ENCODE measurements around the gene SART3.

Gene SART3

DNA sequence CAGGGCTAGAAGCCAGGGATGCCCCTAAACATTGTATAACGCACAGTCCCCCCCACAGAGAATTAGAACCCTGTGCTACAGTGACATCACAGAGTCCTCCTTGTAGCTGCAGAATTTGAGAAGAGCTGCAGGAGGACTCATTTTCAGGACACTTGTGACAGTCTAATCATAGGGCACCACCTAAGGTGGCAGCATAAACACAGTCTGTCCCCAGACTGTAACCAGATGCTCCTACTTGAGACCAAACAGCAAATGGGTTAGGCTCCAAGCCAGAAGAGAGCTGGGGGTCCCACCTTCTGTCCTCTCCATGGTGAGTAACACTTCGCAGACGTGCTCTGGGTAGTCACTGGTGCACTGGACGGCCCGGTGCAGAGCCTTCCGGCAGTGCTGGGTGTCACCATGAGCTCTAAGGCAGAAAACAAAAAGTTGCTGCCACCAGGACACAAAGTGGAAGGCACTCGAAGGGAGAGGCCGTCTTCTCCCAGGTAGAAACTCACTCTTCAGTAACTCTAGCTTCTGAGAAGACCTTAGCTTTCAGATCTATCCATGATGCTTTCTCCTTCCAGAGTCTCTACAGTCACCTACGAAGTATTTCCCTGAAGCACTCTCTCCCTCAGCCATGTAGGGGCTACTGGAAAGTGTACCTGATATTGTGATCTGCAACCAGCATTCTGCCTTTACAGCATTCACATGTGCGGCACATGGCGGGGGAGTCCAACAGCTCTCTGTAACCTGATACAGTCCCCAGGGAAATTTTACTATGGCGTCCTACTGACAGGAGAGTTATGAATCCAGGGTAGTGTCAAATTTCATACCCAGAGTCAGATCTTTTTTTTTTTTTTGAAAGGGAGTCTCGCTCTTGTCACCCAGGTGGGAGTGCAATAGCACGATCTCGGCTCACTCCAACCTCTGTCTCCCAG is 28.8 kb downstream of the SART3 start:
- DNase-seq (ENCODE audit: low read depth), result no peak
- no peak overlapping the region for H3K4me3 ChIP-seq (ENCODE audit: low read length)
- TF ChIP-seq, protein P1, sequence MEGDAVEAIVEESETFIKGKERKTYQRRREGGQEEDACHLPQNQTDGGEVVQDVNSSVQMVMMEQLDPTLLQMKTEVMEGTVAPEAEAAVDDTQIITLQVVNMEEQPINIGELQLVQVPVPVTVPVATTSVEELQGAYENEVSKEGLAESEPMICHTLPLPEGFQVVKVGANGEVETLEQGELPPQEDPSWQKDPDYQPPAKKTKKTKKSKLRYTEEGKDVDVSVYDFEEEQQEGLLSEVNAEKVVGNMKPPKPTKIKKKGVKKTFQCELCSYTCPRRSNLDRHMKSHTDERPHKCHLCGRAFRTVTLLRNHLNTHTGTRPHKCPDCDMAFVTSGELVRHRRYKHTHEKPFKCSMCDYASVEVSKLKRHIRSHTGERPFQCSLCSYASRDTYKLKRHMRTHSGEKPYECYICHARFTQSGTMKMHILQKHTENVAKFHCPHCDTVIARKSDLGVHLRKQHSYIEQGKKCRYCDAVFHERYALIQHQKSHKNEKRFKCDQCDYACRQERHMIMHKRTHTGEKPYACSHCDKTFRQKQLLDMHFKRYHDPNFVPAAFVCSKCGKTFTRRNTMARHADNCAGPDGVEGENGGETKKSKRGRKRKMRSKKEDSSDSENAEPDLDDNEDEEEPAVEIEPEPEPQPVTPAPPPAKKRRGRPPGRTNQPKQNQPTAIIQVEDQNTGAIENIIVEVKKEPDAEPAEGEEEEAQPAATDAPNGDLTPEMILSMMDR (IDR thresholded peaks at IDR 0.05; ENCODE audit: insufficient read depth, low read depth, low read length, missing control alignments), result no peak

DNA sequence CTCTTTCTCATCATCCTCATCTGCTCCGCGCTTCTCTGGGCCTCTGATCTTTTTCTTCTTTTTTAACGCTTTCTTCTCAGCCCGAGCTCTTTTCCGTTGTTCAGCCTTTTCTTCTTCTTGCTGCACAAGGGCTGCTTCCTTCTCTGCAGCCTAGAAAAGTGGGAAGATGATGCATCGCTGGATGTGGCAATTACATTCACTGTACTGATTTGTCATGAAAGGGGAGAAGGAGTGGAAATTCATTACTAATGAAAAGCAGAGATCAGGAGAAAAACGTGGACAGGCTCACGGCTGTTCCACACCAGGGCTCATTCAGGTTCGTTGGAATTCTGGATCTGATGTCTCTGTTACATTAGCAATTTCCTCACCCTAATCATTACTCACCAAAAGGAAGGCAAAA is 30.8 kb downstream of the SART3 start:
- no peak for DNase-seq (ENCODE audit: low read depth)
- no peak overlapping the region for H3K4me3 ChIP-seq (ENCODE audit: low read length)

DNA sequence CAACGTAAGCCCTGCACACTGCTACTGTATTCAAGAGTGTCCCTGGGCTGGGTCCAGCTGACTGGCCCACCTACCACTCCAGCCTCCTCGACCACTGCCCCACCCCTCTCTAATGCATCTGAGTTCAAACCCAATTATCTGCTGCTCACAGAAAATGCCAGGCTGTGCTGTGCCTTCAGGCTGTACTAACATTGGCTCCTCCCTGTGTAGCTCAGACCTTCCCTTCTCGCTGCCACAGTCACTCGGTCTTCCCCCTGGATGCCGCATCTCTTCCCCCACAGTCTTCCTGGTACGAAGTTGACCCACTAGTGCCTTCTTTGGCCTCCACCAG is 33.8 kb downstream of the SART3 start:
- TF ChIP-seq, protein P1 (IDR thresholded peaks at IDR 0.05; ENCODE audit: insufficient read depth, low read depth, low read length, missing control alignments), result no peak
- no peak for DNase-seq (ENCODE audit: low read depth)
- H3K4me3 ChIP-seq (ENCODE audit: low read length), result no peak overlapping the region

More for the DNA sequence above, 30.8 kb downstream of the SART3 start:
- TF ChIP-seq, protein P1 (IDR thresholded peaks at IDR 0.05; ENCODE audit: insufficient read depth, low read depth, low read length, missing control alignments), result no peak

DNA sequence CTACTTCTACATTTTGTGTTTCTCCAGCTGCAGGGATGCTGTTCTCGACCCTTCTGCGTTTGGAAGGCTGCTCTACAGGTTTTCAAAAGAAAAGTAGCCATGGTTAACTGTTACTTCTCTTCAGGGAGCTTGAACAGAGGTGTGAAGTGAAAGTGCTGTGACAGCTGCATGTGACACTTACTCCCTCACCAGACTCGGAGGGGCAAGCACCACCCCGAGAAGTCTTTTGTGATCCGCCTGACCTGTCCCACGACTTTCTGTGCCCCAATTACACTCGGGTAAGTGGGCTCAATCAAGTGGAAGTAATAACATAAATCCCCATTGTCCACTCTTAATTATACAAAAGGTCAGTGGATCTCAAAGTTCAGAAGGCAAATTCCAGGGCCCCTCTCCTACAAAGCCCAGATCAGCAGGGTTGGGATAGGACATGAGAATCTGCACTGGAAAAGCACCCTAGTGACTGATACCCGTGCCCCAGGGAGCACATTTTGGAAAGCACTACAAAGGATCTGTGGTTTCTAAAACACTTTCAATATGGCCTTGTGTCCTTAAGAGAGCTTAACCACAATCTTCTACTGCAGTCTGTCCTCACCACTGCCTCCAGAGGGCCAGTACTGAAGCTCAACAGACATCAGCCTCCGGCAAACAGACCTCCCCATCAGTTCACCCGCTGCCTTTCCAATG is 34.3 kb downstream of the SART3 start:
- H3K4me3 ChIP-seq (ENCODE audit: low read length), result no peak overlapping the region
- no peak for DNase-seq (ENCODE audit: low read depth)
- TF ChIP-seq, protein P1 (IDR thresholded peaks at IDR 0.05; ENCODE audit: insufficient read depth, low read depth, low read length, missing control alignments), result no peak

DNA sequence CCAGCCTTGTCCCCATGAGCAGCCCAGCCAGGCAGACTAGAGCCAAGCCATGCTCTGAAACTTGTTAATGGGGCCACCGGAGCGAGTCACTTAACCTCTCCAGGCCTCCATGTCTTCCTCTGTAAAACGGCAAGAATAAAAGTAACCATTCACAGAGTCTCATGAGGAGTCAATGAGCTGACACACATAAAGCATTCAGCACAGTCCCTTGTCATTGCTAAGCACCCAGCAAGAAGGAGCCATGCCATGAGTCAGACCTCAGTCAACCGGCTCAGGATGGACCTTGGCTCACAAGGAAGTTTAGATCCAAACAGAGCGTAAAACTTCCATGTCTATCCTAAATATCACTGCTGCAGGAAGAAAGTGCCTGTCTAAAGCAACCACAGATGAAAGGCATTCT is 35.3 kb downstream of the SART3 start:
- H3K4me3 ChIP-seq (ENCODE audit: low read length), result no peak overlapping the region
- TF ChIP-seq, protein P1 (IDR thresholded peaks at IDR 0.05; ENCODE audit: insufficient read depth, low read depth, low read length, missing control alignments), result no peak
- peak; percentile 44 for DNase-seq (ENCODE audit: low read depth)

DNA sequence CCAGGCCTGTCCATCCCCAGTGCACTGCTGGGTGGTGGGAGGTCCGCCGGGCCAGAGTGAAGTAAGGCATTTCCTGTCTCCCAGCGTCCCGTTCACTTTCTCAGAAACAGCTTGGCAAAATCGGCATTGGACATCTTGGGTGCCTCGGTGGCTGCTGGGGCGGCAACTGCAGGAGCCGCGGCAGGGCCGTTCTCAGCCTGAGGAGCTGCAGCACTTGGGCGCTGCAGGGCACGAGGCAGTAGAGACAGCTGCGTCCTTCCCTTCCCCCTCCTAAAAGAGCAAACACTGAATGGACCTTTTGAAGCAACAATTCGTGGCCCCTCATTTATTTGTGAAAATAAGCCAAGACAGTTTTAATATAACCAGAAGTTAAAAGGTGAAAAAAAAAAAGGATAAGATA is 37.6 kb downstream of the SART3 start:
- no peak for DNase-seq (ENCODE audit: low read depth)
- TF ChIP-seq, protein P1 (IDR thresholded peaks at IDR 0.05; ENCODE audit: insufficient read depth, low read depth, low read length, missing control alignments), result no peak
- no peak overlapping the region for H3K4me3 ChIP-seq (ENCODE audit: low read length)

All from epithelial cell of esophagus (primary cell).